SU-DHL-6 (cell line): ENCODE data around the gene MEF2D.

Experiments
- CTCF ChIP-seq: fragments of 200-600 bp; sonication (generic); IDR thresholded peaks from one replicate; pipeline ENCODE4 v1.5.1; 2017; ENCODE audit warnings: antibody characterized with exemption, mild to moderate bottlenecking, low read length, moderate library complexity; ENCODE audit not compliant: insufficient read depth, poor library complexity, severe bottlenecking
- EZH2phosphoT487 ChIP-seq: fragments of 200-600 bp; sonication (generic), shearing (Covaris generic); conservative IDR thresholded peaks from 2 replicates; pipeline ENCODE4 v1.6.1; 2018; ENCODE audit warnings: mild to moderate bottlenecking, antibody characterized with exemption, low read length, moderate library complexity, mixed read lengths

DNA sequence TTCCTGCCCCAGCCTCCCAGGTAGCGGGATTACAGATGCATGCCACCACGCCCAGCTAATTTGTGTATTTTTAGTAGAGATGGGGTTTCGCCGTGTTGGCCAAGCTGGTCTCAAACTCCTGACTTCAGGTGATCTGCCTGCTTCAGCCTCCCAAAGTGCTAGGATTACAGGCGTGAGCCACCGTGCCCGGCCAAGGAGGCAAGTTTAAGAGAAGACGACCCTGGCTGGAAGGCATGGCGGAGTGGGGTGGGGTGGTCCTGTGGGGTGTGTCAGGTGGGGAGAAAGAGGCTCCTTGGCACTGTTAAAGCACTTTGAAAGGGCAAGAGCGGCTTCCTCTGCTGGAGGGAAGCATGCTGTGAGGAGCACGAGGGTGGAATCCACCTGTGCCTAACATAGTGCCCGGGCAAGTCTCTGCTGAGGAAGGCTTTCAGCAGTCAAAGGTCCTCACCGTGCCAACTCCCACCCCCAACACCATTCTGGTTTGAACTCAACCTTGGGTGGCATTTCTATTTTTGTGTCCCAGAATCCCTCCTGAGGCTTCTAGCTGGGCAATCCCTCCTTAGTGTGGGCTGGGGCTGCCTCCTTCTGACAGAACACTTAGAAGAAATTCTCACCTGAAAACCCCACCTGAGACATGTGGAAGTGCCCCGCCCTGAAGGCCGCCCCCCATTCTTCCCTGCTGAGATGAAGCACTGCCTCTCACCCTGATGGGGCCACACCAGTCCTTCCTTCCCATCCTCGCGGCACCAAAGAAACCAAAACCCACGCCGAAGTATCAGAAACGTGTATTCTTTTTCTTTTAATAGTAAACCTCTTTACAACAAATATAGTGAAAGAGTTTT is 37.4 kb downstream of the MEF2D start:
- TF ChIP-seq CTCF (no peak), EZH2phosphoT487 (no peak)
